Muscle of leg (tissue), 11 donors: ENCODE measurements around the gene GALNT9. TPM values are rescaled to one million over a fixed set of nuclear protein-coding genes. Genes with fewer than 3 reads are reported as not detected.
A peak's percentile ranks its signal among the peaks of the same experiment; 100 is the strongest.

ENCODE experiments used
- DNase-seq: peaks from one replicate; pipeline ENCODE4 v3.0.0; 2013
- H3K27ac ChIP-seq: one replicate; pipeline ENCODE4 v1.5.1; 2013; ENCODE audit warnings: mild to moderate bottlenecking, low read length, control low read depth
- H3K27me3 ChIP-seq: one replicate; pipeline ENCODE4 v1.6.1; 2013; ENCODE audit warnings: low read length; ENCODE audit not compliant: control insufficient read depth, insufficient read depth
- H3K36me3 ChIP-seq: one replicate; pipeline ENCODE4 v1.6.1; 2013; ENCODE audit warnings: low read length; ENCODE audit not compliant: control insufficient read depth, insufficient read depth
- H3K4me1 ChIP-seq: one replicate; pipeline ENCODE4 v1.6.1; 2013; ENCODE audit warnings: low read length; ENCODE audit not compliant: control insufficient read depth, insufficient read depth
- H3K4me3 ChIP-seq: one replicate; pipeline ENCODE4 v1.5.1; 2013; ENCODE audit warnings: low read length, control low read depth
- H3K9me3 ChIP-seq: replicated peaks from 2 replicates; pipeline ENCODE4 v1.6.1; 2013; ENCODE audit warnings: low read depth, low read length; ENCODE audit not compliant: control insufficient read depth
- WGBS: methylation state at CpG from one replicate; pipeline ENCODE4 v1.1.5; 2013; ENCODE audit warnings: missing lambda C conversion rate; ENCODE audit not compliant: insufficient coverage; 5-methylcytosine and 5-hydroxymethylcytosine counted together
- polyA plus RNA-seq, 8 donors: library from polyadenylated mRNA; unstranded; fragments of 120-200 nt; gene quantifications; one replicate each; pipeline versions ENCODE4 v1.2.1 to v1.2.3, GENCODE V29; 2013; ENCODE audit warnings: inconsistent platforms in 1 of 8, low replicate concordance in 1 of 8; ENCODE audit not compliant: insufficient read length in 8 of 8, insufficient read depth in 1 of 8
- total RNA-seq: library from RNA; stranded (reverse); fragments of 120-200 nt; gene quantifications from one replicate; pipeline ENCODE4 v1.2.4, GENCODE V29; 2013

The GALNT9 gene
- total and polyA plus RNA-seq, 9 donors = 0.91 to 3.0 (median 2.0) TPM

DNA sequence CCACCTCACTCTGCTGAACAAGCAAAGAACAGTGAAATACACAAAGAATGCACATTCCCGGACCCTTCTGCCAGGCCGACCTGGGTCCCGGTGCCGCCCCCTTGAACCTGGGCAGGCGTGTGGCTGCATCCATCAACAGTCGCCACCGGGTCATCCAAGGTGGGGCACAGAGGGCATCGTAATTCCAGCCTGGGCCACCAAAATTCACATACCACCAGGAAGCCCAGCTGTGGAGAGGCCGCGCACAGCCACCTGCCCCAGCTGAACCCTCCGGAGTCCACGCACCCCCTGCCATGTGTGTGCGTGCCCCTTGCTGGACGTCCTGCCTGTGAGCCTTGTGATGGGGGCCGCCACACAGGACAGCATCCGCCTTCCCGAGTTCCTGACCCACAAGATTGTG lies 99.5 kb downstream of the GALNT9 start:
- no peaks in the 10 kb centered on the region for H3K36me3 ChIP-seq
- no peak overlapping the region for H3K4me3 ChIP-seq
- 92% methylated on average over 15 of the region's 17 CpGs for WGBS
- peaks cover 36% of the 10 kb centered on the region for H3K27me3 ChIP-seq
- H3K9me3 ChIP-seq = no peaks in the 10 kb centered on the region
- no peak overlapping the region for H3K27ac ChIP-seq
- DNase-seq = no peak
- peaks cover 8% of the 10 kb centered on the region for H3K4me1 ChIP-seq

DNA sequence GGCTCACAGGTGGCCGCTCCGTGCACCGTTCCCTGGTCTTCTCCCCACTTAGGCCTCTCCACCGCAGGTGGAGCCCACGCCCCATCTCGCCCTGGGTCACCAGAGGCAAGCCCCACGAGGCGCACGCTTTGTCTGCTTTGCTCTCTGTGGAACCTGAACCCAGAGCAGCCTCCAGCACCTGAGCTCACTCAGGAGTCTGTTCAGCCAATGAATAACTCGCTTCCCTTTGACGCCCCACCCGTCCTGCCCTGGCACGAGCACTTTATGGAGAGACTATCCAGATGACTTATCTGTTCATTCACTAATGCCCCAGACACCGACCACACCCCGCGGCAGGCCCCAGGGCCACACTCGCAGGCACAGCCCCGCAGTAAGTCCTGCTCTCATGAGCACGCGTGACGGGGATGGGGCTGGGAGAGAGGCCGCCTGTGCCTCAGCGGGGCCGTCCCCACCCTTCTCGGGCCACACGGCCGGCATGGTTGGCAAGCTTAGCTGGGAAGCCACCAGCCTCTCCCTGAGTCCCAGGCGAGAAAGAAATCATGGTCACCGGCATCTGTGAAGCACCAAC lies 100.1 kb downstream of the GALNT9 start:
- H3K9me3 ChIP-seq = no peaks in the 10 kb centered on the region
- H3K27ac ChIP-seq = no peak overlapping the region
- 84% methylated on average over 29 of the region's 29 CpGs for WGBS
- H3K36me3 ChIP-seq = no peaks in the 10 kb centered on the region
- no peak for DNase-seq
- H3K4me3 ChIP-seq = no peak overlapping the region
- H3K27me3 ChIP-seq = peaks cover 36% of the 10 kb centered on the region
- peaks cover 8% of the 10 kb centered on the region for H3K4me1 ChIP-seq

DNA sequence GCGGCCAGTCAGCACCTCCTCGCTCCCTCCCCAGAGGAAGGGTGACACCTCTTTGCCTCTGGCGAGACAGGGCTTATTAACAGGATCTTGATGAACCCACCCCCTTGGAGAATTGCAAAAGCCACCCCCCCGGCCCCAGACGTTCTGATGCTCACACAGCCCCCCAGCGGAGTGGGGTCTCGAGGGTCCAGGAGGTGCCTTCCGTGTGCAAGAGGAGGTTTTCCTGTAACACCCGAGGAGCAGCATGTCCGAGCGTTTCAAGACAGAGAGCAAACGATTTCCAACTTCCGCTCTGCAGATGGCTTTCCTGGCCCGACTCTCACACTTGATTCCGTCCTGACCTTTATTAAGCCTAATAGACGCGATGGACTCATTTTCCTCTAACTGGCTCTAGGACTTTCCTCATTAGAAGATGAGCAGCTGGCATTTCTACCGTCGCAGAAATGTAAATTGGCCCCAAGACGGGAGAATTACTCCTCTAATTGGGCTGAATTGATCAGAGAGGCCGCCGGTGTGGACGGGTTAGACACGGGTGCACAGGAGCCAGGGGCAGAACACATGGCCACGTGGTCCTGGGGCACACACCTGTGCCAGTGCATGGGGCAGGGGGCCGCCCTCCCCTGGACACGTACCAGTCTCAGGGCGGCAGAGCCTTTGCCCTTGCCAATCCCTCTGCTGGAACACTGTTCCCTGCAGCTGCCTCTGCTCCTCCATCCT lies 100.8 kb downstream of the GALNT9 start:
- H3K27ac ChIP-seq = no peak overlapping the region
- H3K9me3 ChIP-seq = no peaks in the 10 kb centered on the region
- no peak overlapping the region for H3K4me3 ChIP-seq
- peaks cover 36% of the 10 kb centered on the region for H3K27me3 ChIP-seq
- 45% methylated on average over 21 of the region's 28 CpGs for WGBS
- DNase-seq = peak; percentile 49
- H3K4me1 ChIP-seq = peaks cover 8% of the 10 kb centered on the region
- H3K36me3 ChIP-seq = no peaks in the 10 kb centered on the region

GRCh38 chr12:132227782-132228475 lies 101.5 kb downstream of the GALNT9 start:
- DNase-seq = no peak
- H3K27ac ChIP-seq = no peak overlapping the region
- peaks cover 8% of the 10 kb centered on the region for H3K4me1 ChIP-seq
- no peak overlapping the region for H3K4me3 ChIP-seq
- WGBS = 50% methylated on average over 14 of the region's 26 CpGs
- peaks cover 36% of the 10 kb centered on the region for H3K27me3 ChIP-seq
- no peaks in the 10 kb centered on the region for H3K36me3 ChIP-seq
- H3K9me3 ChIP-seq = no peaks in the 10 kb centered on the region

DNA sequence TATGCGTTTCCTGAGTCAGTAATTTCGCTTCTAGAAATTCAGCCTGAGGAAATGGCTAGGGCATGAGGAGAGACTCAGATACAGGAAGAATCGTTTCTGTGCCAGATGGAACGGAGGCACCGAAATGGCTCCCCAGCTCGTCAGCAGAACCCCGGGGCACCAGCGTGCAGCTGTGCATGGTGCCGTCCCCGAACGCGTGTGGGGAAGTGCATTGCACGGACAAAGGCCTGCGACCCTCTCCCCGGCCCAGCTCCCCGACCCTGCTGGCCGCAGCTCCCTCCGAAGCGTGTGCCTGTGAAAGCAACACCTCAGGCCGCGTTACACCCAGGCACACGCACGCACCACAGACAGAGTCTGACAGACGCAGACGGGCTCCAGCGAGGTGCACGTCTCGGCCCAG lies 102.3 kb downstream of the GALNT9 start:
- H3K27ac ChIP-seq = no peak overlapping the region
- peaks cover 36% of the 10 kb centered on the region for H3K27me3 ChIP-seq
- H3K36me3 ChIP-seq = no peaks in the 10 kb centered on the region
- H3K9me3 ChIP-seq = no peaks in the 10 kb centered on the region
- WGBS = 53% methylated on average over 21 of the region's 28 CpGs
- no peak overlapping the region for H3K4me3 ChIP-seq
- no peak for DNase-seq
- peaks cover 15% of the 10 kb centered on the region for H3K4me1 ChIP-seq

DNA sequence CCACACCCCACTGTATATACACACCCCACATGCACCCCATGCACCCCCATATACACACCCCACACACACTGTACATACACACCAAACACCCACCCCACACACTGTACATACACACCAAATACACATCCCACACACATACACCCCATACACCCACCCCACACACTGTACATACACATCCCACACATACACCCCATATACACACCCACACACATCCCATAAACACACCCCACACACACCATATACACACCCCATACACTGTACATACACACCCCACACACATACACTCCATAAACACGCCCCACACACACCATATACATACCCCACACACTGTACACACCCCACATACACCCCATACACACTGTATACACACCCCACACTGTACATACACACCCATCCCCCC lies 102.8 kb downstream of the GALNT9 start:
- no peak for DNase-seq
- H3K4me3 ChIP-seq = no peak overlapping the region
- no peaks in the 10 kb centered on the region for H3K36me3 ChIP-seq
- 82% methylated on average over 1 of the region's 1 CpG for WGBS
- H3K9me3 ChIP-seq = no peaks in the 10 kb centered on the region
- peaks cover 16% of the 10 kb centered on the region for H3K4me1 ChIP-seq
- no peak overlapping the region for H3K27ac ChIP-seq
- peaks cover 38% of the 10 kb centered on the region for H3K27me3 ChIP-seq

DNA sequence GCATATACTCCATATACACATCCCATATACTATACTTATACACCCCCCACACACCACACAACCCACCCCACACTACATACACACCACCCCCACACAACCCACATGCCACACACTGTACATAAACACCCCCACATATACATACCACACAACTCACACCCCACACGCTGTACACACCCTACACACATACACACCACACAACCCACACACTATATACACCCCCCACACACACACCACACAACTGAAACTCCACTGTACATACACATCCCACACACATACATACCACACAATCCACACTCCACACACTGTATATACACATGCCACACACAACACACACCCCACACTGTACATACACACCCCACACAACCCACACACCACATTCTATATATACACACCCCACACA lies 104.2 kb downstream of the GALNT9 start:
- H3K4me3 ChIP-seq = no peak overlapping the region
- H3K4me1 ChIP-seq = peaks cover 16% of the 10 kb centered on the region
- DNase-seq = no peak
- 100% methylated on average over 1 of the region's 1 CpG for WGBS
- H3K9me3 ChIP-seq = peaks cover 4% of the 10 kb centered on the region
- peaks cover 35% of the 10 kb centered on the region for H3K27me3 ChIP-seq
- no peak overlapping the region for H3K27ac ChIP-seq
- H3K36me3 ChIP-seq = no peaks in the 10 kb centered on the region

- no peaks in the 10 kb centered on the region for H3K36me3 ChIP-seq
- H3K27ac ChIP-seq = no peak overlapping the region
- DNase-seq = no peak
- peaks cover 19% of the 10 kb centered on the region for H3K4me1 ChIP-seq
- H3K9me3 ChIP-seq = peaks cover 5% of the 10 kb centered on the region
- no peak overlapping the region for H3K4me3 ChIP-seq
- H3K27me3 ChIP-seq = peaks cover 27% of the 10 kb centered on the region
- 95% methylated on average over 2 of the region's 2 CpGs for WGBS
Measured at GRCh38 chr12:132224484-132224883, 104.9 kb downstream of the GALNT9 start.

DNA sequence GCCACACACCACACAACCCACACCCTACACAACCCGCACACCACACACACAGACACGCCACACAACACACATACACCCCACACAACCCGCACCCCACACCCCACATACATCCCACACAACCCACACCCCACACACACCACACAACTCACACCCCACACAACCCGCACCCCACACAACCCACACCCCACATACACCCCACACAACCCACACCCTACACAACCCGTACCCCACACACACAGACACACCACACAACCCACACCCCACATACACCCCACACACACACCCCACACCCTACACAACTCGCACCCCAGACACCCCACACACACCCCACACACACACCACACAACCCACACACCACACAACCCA lies 106.6 kb downstream of the GALNT9 start:
- Histone ChIP-seq H3K27me3 (peaks cover 16% of the 10 kb centered on the region), H3K36me3 (no peaks in the 10 kb centered on the region), H3K4me3 (no peak overlapping the region), H3K9me3 (peaks cover 5% of the 10 kb centered on the region), H3K4me1 (peaks cover 25% of the 10 kb centered on the region), H3K27ac (no peak overlapping the region)
- no peak for DNase-seq
- 79% methylated on average over 5 of the region's 6 CpGs for WGBS

DNA sequence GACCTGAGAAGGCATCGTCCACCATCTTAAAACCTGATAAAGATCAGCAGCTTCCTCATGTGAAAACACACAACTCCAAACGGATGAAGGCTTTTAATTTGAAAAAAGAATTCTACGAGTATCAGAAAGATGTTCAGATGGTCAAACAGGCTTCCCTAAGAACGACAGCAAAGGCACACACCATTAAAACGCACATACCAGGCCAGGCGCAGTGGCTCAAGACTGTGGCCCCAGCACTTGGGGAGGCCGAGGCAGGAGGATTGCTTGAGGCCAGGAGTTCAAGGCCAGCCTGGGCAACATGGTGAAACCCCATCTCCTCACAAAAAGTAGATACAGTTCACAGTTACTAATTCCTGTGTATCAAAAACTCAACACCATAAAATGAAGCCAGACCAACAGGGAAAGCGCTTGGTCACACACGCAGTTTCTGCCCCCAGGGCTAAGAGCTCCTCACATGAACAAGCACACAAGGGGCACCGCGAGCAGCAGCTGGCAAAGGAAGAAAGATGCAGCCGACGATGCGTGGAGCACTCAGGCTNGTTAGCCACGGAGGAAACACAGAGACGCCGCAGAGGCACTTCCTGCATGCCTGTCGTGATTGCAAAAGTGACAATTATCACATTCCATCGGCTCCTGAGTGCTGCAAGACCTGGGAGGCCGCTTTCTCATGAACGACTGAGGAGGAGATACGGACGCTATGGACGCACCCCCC lies 107.1 kb downstream of the GALNT9 start:
- Histone ChIP-seq H3K27me3 (peaks cover 10% of the 10 kb centered on the region), H3K27ac (no peak overlapping the region), H3K36me3 (no peaks in the 10 kb centered on the region), H3K4me1 (peaks cover 24% of the 10 kb centered on the region), H3K9me3 (peaks cover 5% of the 10 kb centered on the region), H3K4me3 (no peak overlapping the region)
- DNase-seq = no peak
- 12% methylated on average over 19 of the region's 24 CpGs for WGBS
